NCI-H2196 (cell line): ENCODE measurements around the gene ZCWPW2.

ENCODE experiments used
- DNase-seq: peaks from one replicate; lab custom pipeline; 2025; ENCODE audit not compliant: unreplicated experiment; lab: John Stamatoyannopoulos, UW

Gene ZCWPW2

DNA sequence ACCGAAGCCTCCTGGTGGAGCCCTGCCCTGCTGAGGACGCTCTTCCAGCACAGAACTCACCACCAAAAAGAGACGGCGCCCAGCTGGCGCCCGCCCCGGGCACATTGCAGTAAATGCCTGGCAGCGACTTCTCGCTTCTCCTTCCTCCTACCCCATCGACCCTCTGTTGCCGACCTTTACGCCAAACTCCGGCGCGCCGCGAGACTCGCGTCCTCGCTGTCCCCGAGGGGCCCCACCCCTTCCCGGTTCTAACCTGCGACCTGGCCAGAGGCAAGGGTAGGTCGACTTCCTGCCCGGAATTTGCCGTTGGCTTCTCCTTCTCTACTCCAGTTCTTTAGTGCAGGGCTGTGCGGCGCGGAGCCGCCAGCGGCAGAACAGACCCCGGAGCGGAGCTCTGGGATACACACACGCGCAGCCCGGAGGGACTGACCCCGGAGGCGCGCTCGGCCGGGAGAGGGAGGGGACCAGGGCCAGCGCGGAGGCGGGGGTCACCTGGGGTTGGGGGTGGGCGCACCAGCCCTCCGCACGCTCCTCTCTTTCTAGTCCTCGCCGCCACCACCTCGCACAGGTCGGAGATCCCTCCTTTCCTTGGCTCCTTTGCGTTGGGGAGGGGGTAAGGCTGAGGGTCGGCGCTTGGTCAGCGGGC is 226.7 kb downstream of the ZCWPW2 start:
- peak; percentile 16 for DNase-seq
